HepG2 (cell line): ENCODE measurements around the gene HEXIM1. TPM values are rescaled to one million over a fixed set of nuclear protein-coding genes. Genes with fewer than 3 reads are reported as not detected.

Experiments
- CC2D1A ChIP-seq: sonication (generic); formaldehyde crosslinking; IDR thresholded peaks from 2 replicates; pipeline ENCODE4 v1.8.1; 2023; ENCODE audit warnings: mild to moderate bottlenecking, missing genetic modification reagents
- FOSL2 ChIP-seq: sonication (generic); formaldehyde crosslinking; IDR thresholded peaks from 2 replicates; pipeline ENCODE4 v1.4.0; 2020; ENCODE audit warnings: missing genetic modification reagents
- FOXA3 ChIP-seq: IDR thresholded peaks from 2 replicates; pipeline ENCODE4 v1.6.1; 2016; ENCODE audit warnings: missing genetic modification reagents, missing compliant biosample characterization
- HNF4A ChIP-seq: sonication (generic); formaldehyde crosslinking; IDR thresholded peaks from 2 replicates; pipeline ENCODE4 v1.4.0; 2020; ENCODE audit warnings: missing genetic modification reagents
- IRX3 ChIP-seq: sonication (generic); formaldehyde crosslinking; IDR thresholded peaks from 2 replicates; pipeline ENCODE4 v1.8.1; 2023; ENCODE audit warnings: mild to moderate bottlenecking, low read depth, missing genetic modification reagents, borderline replicate concordance
- JUND ChIP-seq: sonication (generic); formaldehyde crosslinking; IDR thresholded peaks from 2 replicates; pipeline ENCODE4 v1.8.0; 2022; ENCODE audit warnings: mild to moderate bottlenecking, missing genetic modification reagents
- KDM2A ChIP-seq: sonication (generic); formaldehyde crosslinking; IDR thresholded peaks from 2 replicates; pipeline ENCODE4 v1.4.0; 2020; ENCODE audit warnings: low read depth, missing genetic modification reagents, borderline replicate concordance
- PCBP1 ChIP-seq: fragments of 200-400 bp; formaldehyde crosslinking; IDR thresholded peaks from 2 replicates; pipeline ENCODE4 v1.6.1; 2017; ENCODE audit warnings: mild to moderate bottlenecking, low read depth, low read length, borderline replicate concordance
- PRDM10 ChIP-seq: sonication (generic); formaldehyde crosslinking; IDR thresholded peaks from 2 replicates; pipeline ENCODE4 v1.4.0; 2020; ENCODE audit warnings: low read depth, missing genetic modification reagents
- RELA ChIP-seq: sonication (generic); formaldehyde crosslinking; IDR thresholded peaks from 2 replicates; pipeline ENCODE4 v1.4.0; 2020; ENCODE audit warnings: missing genetic modification reagents
- RFX5 ChIP-seq: IDR thresholded peaks from 2 replicates; pipeline ENCODE4 v1.6.1; 2011; ENCODE audit warnings: low read depth, low read length, improper control_type of control experiment
- RXRB ChIP-seq: IDR thresholded peaks from 2 replicates; pipeline ENCODE4 v1.6.1; 2016; ENCODE audit warnings: borderline replicate concordance, missing genetic modification reagents, missing compliant biosample characterization
- SALL1 ChIP-seq: sonication (generic); formaldehyde crosslinking; IDR thresholded peaks from 2 replicates; pipeline ENCODE4 v1.8.0; 2022; ENCODE audit warnings: mild to moderate bottlenecking, missing genetic modification reagents
- SAP130 ChIP-seq: IDR thresholded peaks from 2 replicates; pipeline ENCODE4 v1.6.1; 2016; ENCODE audit warnings: low read depth
- SIX4 ChIP-seq: sonication (generic); formaldehyde crosslinking; IDR thresholded peaks from 2 replicates; pipeline ENCODE4 v1.4.0; 2020; ENCODE audit warnings: missing genetic modification reagents
- SMAD9 ChIP-seq: sonication (generic); formaldehyde crosslinking; IDR thresholded peaks from 2 replicates; pipeline ENCODE4 v1.5.1; 2020; ENCODE audit warnings: mild to moderate bottlenecking, missing genetic modification reagents
- TAF15 ChIP-seq: fragments of 200-400 bp; formaldehyde crosslinking; IDR thresholded peaks from one replicate; pipeline ENCODE4 v1.6.1; 2018; ENCODE audit warnings: mild to moderate bottlenecking, low read depth, low read length; ENCODE audit not compliant: poor library complexity, severe bottlenecking
- ZNF335 ChIP-seq: sonication (generic); formaldehyde crosslinking; IDR thresholded peaks from 2 replicates; pipeline ENCODE4 v1.4.0; 2020; ENCODE audit warnings: missing genetic modification reagents
- ZNF574 ChIP-seq: sonication (generic); formaldehyde crosslinking; IDR thresholded peaks from 2 replicates; pipeline ENCODE4 v1.4.0; 2020; ENCODE audit warnings: missing genetic modification reagents
- ZNF724P ChIP-seq: sonication (generic); formaldehyde crosslinking; IDR thresholded peaks from 2 replicates; pipeline ENCODE4 v1.8.0; 2022; ENCODE audit warnings: missing genetic modification reagents, borderline replicate concordance
- ZSCAN22 ChIP-seq: sonication (generic); formaldehyde crosslinking; IDR thresholded peaks from 2 replicates; pipeline ENCODE4 v1.4.0; 2020; ENCODE audit warnings: mild to moderate bottlenecking, missing genetic modification reagents
- polyA plus RNA-seq, 8 experiments: library from polyadenylated mRNA; depleted of rRNA in 3 of 8; stranded (reverse) in 7 of 8; unstranded in 1 of 8; fragments of >200 nt; fragmentation: Illumina TruSeq in 4 of 8; extraction: Trizol in 4 of 8; gene quantifications; 2 replicates each; pipeline versions ENCODE4 v1.2.1 to v1.2.3, GENCODE V29; 2011 to 2016; ENCODE audit warnings: low read depth in 4 of 8, missing spikeins in 1 of 8, mixed read lengths in 1 of 8; ENCODE audit not compliant: insufficient read depth in 1 of 8
- total RNA-seq, 5 experiments: library from RNA; depleted of rRNA; stranded (reverse); fragments of >200 nt; fragmentation: Illumina TruSeq; extraction: Trizol; gene quantifications; 2 replicates each; pipeline ENCODE4 v1.2.3, GENCODE V29; 2016; ENCODE audit warnings: low read depth in 1 of 5

Gene HEXIM1
- total and polyA plus RNA-seq, 2 of the 13 experiments (the other 11 are each of a cell fraction or from before 2014, with no cell fraction given) = 10.5 to 16.6 TPM

GRCh38 chr17:45098869-45099616, 49.2 kb upstream of the HEXIM1 start (continued):
- peak; percentile 57; the same call in 1 of the 2 replicates for TF ChIP-seq RXRB
- TF ChIP-seq RELA (CRISPR knock-in tag) = no peak
- peak; percentile 64; the same call in 1 of the 2 replicates for TF ChIP-seq SAP130 (CRISPR knock-in tag)
- no peak for TF ChIP-seq JUND (CRISPR knock-in tag)
- no peak for TF ChIP-seq PCBP1
- TF ChIP-seq ZSCAN22 (CRISPR knock-in tag) = no peak
- TF ChIP-seq SALL1 (CRISPR knock-in tag) = peak; percentile 35; the same call in 1 of the 2 replicates
- 0 out of 2 replicates have a peak, but pooled peaks have one; percentile 17 for TF ChIP-seq RFX5
- no peak for TF ChIP-seq SIX4
- no peak for TF ChIP-seq PRDM10 (CRISPR knock-in tag)
- no peak for TF ChIP-seq TAF15
- no peak for TF ChIP-seq ZNF335 (CRISPR knock-in tag)
- no peak for TF ChIP-seq HNF4A (CRISPR knock-in tag)
- TF ChIP-seq KDM2A (CRISPR knock-in tag) = peak; percentile 33; the same call in 1 of the 2 replicates
- TF ChIP-seq SMAD9 (CRISPR knock-in tag) = no peak
- no peak for TF ChIP-seq IRX3 (CRISPR knock-in tag)
- peak; percentile 47 for TF ChIP-seq FOXA3 (CRISPR knock-in tag)
- peak; percentile 60 for TF ChIP-seq FOSL2 (CRISPR knock-in tag)
- TF ChIP-seq ZNF574 (CRISPR knock-in tag) = 0 out of 2 replicates have a peak, but pooled peaks have one; percentile 24
- 0 out of 2 replicates have a peak, but pooled peaks have one; percentile 53 for TF ChIP-seq ZNF724P (CRISPR knock-in tag)
- no peak; the same call in 1 of the 2 replicates for TF ChIP-seq CC2D1A (CRISPR knock-in tag)
